Fibroblast of gingiva (primary cell): ENCODE data around the gene GSG1L.
"Not testable (repeated sequence)": the region's sequence is repeated elsewhere in the genome, so short reads cannot be mapped to it uniquely, and the experiment has no call there.

Experiments used
- DNase-seq: peaks from one replicate; pipeline ENCODE4 v3.0.0-alpha.2; 2011; ENCODE audit warnings: low read depth

GSG1L gene

DNA sequence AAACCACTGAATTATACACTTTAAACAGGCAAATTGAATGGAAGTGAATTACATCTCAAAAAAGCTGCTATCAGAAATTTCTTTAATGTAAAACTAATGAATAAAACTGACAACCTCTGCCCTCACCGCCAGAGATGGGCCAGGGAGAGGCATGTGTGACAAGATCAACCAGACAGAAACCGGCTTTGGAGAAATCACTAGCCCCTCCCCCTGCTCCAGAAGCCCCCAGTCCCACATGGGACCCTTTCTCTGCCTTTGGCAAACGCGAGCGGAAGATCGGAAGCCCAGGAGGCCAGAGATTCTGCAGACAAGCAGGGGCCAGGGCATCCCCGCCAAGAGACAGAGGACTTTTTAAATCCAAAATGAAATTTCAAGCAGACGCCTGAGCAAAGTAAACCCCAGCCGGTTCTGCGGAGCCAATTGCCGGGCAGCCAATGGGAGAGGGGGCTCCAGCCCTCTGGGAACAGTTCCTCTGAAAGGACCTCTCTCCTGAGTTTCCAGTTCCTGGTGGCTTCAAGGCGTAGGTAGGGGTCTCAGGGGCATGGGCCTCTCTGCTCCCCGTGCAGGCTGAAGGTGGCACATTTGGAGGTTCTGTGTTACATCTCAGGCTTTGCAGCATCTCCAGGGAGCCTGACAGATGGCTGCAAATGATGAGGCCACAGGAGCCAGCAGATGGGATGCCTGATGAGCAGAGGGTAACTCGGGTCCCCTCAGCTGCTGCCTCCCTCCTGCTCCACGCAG, 118.1 kb downstream of the GSG1L start:
- DNase-seq: no peak

GRCh38 chr16:27943766-27944165, 119.7 kb downstream of the GSG1L start:
- DNase-seq: no peak

DNA sequence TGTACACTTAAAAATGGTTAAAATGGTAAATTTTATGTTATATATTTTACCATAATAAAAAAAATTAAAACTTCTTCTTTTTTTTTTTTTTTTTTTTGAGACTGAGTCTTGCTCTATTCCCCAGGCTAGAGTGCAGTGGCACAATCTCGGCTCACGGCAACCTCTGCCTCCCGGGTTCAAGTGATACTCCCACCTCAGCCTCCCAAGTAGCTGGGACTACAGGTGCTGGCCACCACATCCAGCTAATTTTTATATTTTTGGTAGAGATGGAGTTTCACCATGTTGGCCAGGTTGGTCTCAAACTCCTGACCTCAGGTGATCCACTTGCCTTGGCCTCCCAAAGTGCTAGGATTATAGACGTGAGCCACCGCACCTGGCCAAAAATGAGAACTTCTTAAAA, 121.4 kb downstream of the GSG1L start:
- not testable (repeated sequence) for DNase-seq

DNA sequence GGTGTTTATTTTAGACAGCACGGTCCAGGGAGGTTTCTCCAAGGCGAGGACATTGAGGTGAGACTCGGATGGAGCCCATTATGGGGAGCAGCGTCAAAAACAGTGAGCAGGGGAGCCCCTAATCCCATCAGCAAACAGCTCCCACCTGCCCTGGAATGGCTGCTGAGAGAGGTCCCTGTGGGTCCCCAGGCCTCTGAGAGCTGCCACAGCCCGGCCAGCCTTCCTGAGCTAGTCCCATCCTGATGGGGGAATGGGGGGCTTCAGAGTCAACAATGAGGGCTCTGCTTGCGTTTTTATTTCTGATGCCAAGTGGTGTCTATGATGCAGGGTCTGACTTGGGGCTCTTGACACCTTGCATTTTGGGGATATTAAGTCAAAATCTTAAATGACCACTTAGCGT, 128.4 kb downstream of the GSG1L start:
- DNase-seq: no peak

DNA sequence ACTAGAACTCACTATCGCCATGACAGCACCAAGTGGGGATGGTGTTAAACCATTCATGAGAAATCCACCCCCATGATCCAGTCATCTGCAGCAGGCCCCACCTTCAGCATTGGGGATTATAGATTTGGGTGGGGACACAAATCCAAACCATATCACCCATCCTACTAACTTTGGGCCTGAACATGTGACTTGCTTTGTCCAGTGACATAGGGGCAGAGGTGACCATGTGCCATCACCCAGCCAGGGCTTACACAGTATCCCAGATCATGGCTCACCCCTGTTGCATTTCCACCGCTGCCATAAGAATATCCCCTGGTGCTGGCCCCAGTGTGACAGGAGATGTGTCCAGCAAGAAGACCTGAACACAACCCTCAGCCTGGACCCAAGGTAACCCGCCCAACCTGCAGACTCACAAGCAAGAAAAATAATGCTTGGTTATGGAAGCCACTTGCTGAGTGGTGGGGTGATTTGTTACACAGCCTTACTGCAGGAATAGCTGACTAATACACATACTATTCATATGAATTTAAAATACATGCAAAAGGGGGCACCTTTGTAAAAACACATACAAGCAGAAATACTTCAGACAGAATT, 130.9 kb downstream of the GSG1L start:
- no peak for DNase-seq

DNA sequence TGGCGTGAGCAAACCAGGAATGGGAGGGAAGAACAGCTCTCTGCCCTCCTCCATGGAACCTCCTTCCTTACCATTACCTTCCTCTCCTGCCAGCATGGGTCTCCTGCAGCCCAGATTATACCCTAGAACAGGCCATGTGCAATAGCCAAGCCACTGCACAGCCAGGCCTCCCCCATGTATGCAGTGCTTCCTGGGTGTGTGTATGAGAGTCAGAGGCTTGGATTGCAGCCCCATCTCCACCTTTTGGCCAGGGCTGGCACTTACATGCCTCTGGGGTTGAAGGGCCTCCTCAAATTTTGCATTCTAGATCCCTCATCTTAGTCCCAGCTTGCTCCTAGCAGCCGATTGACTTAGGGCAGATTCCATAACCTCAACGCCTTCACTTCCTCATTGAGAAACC, 133.7 kb downstream of the GSG1L start:
- no peak for DNase-seq

GRCh38 chr16:27928542-27928941, 135.0 kb downstream of the GSG1L start:
- no peak for DNase-seq

- no peak for DNase-seq
These were observed 136.1 kb downstream of the GSG1L start for GRCh38 chr16:27927266-27927901.

GRCh38 chr16:27925612-27926011, 137.9 kb downstream of the GSG1L start:
- no peak for DNase-seq

GRCh38 chr16:27924411-27925118, 138.9 kb downstream of the GSG1L start:
- no peak for DNase-seq

DNA sequence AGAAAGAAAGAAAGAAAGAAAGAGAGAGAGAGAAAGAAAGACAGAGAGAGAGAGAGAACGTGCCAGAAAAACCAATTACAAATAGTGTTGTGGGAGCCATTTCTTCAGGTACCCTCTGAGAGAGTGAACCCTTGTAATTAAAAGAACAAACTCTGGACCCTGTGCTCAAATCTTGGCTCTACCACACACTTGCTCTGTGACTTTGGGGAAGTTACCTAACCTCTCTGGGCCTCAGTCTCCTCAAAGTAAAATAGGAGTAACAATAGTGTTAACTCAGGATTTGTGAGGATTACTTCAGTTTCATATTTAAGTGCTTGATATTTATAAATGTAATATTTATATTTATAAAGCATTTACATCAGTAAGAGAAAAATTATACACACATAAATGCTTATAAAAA, 139.8 kb downstream of the GSG1L start:
- DNase-seq: no peak

DNA sequence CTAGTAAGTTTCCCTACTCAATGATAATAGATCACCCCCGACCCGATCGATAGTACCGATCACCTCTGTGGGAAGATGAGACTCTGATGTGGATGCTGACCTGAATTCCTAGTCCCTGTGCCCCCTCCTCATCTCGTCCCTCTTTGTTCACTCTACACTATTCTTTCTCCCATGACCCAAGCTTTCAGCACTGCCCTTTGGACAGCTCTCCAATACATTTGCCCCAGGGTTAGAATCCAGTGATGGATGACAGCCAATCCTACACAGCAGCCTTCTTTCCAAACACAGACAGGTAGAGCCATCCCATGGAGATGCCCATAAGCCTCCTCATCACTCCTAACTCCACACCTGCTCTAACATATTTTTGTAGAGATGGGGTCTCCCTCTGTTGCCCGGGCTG, 141.1 kb downstream of the GSG1L start:
- no peak for DNase-seq

GRCh38 chr16:27921134-27921533, 142.4 kb downstream of the GSG1L start:
- no peak for DNase-seq

GRCh38 chr16:27920391-27920891, 143.1 kb downstream of the GSG1L start:
- no peak for DNase-seq

DNA sequence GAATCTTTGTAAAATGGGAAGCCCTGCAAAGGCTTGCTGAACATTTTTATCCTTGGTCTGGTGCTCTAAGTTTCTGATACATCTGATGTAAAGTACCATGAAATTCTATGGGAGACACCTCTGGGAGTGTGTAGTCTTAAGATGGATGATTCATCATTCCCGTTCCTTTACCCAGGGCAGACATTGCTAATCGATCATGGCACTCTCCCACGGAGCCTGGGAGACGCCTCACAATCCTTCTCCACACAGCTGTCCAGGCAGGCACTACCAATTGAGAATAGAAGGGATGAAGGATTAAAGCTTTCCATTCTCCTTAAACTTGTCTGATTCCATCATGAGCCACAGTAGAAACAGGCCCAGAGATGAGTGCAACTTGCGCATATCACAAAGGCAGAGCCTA, 144.8 kb downstream of the GSG1L start:
- DNase-seq: no peak

GRCh38 chr16:27917949-27918348, 145.6 kb downstream of the GSG1L start:
- DNase-seq: no peak

DNA sequence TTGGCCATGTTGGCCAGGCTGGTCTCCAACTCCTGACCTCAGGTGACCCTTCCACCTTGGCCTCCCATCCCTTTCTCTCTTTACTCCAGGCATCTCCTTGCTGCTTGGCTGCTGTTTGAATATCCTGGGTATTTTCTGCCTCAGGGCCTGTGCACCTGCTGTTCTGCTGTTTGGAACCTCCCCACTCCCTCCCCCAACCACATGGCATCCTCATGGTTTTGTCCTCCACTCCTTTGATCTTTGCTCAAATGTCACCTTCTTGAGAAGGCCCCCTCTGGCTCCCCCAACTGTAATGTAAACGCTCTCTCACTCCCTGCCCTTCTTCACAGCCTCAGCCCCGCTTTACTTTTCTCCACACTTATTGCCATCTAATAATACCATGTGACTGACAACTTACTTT, 152.0 kb downstream of the GSG1L start:
- no peak for DNase-seq

DNA sequence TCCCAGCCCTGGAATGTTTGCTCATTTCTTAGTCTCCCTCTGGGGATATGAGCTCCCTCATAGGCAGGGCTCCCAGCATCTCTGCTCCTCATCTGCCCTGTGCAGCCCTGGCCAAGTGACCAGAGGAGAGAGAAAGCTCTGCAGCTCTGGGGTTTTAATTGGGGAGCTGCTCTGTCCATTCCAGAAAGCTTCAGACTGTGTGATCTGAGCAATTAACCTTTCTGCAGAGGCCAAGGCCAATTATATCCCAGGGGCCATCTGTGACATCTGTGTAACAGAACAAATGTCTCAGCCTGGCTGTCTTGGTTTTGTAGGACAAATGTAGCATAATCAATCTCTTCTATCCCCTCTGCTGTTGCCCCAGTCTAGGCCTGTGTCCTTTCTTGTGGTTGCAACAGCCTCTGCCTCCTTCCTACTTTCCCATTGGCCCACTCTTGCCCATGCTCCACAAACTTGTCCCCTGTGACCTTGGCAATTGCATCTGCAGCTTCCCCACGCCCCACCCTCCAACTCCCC, 156.0 kb downstream of the GSG1L start:
- DNase-seq: no peak

DNA sequence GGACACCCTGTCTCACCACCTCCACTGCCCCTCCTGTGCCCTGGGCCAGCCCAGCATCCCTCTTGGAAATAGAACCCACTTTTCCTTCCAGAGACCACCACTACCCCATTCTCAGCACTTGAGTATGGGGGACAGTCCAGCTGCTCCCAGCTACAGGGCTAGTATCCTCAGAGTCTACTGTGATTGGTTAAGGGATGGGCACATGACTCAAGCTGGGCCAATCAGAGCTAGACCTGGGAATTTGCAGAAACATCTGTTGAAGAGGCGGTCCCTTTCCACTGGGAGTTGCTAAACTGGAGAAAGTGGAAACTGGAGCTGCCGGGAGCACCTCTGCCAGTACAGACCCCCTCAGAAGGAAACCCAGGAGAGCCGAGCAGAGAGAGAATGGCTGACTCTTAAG, 156.6 kb downstream of the GSG1L start:
- DNase-seq: no peak

GRCh38 chr16:27903046-27903655, 160.4 kb downstream of the GSG1L start:
- no peak for DNase-seq

DNA sequence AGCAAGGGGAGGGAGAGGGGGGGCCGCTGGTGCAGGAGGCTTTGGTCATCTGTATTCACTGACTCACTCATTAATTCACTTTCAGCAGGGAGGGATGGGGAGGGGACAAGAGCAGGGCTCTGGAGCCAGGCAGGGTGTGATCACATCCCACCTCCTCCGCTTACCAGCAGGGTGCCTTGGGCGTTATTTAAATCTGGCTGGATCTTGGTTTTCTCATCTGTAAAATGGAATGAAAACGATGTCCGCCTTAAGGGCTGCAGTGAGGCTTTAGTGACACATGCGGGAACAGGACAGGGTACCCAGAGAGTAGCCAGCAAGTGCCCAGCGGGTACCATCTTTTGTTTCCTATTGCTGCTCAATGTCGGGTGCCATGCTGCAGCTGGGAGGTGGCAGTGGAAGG, 161.0 kb downstream of the GSG1L start:
- DNase-seq: no peak

DNA sequence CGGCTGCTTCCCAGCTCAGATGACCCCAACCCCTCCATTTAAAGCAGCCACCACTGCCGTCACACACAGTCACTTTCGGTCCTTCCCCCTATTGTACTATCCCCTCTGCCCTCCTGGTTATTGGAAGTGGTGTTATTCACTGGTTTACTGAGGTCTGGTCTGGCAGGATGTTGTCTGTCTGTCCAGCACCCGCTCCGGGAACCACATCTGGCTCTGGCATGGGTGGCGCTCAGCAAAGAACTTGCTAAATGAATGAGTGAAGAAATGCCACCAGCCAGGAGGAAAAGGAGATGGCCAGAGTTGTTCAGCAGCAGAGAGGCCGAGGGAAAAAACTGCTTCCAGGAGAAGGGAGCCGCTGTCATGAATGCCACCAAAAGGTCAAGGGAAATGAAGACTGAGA, 161.6 kb downstream of the GSG1L start:
- DNase-seq: no peak
